Osteocyte (in vitro differentiated cells): ENCODE data around the gene AGRN. TPM values are rescaled to one million over a fixed set of nuclear protein-coding genes. Genes with fewer than 3 reads are reported as not detected.
"Not testable (repeated sequence)": the region's sequence is repeated elsewhere in the genome, so short reads cannot be mapped to it uniquely, and the experiment has no call there.

ENCODE experiments used
- DNase-seq: peaks from one replicate; pipeline ENCODE4 v3.0.0; 2021; ENCODE audit warnings: mixed read lengths; ENCODE audit not compliant: unreplicated experiment; ENCODE audit errors: extremely low spot score
- H3K27ac Mint-ChIP-seq: one replicate; pipeline ENCODE4 v1.8.0; 2021; ENCODE audit warnings: mild to moderate bottlenecking, mixed read lengths; ENCODE audit not compliant: unreplicated experiment
- H3K27me3 Mint-ChIP-seq: one replicate; pipeline ENCODE4 v1.8.0; 2021; ENCODE audit warnings: mixed read lengths; ENCODE audit not compliant: unreplicated experiment
- H3K36me3 Mint-ChIP-seq: one replicate; pipeline ENCODE4 v1.8.0; 2021; ENCODE audit warnings: mixed read lengths; ENCODE audit not compliant: unreplicated experiment
- H3K4me1 Mint-ChIP-seq: one replicate; pipeline ENCODE4 v1.8.0; 2021; ENCODE audit warnings: mixed read lengths; ENCODE audit not compliant: unreplicated experiment
- H3K4me3 Mint-ChIP-seq: one replicate; pipeline ENCODE4 v1.8.0; 2021; ENCODE audit warnings: mild to moderate bottlenecking, moderate library complexity, mixed read lengths; ENCODE audit not compliant: unreplicated experiment
- H3K9me3 Mint-ChIP-seq: one replicate; pipeline ENCODE4 v1.8.0; 2021; ENCODE audit warnings: mixed read lengths; ENCODE audit not compliant: unreplicated experiment
- total RNA-seq: library from RNA; stranded (reverse); gene quantifications from 2 replicates; pipeline ENCODE4 v1.2.1, GENCODE V29; 2021
- TF ChIP-seq, protein P1 (sequence below): fragments of 200-600 bp; sonication (generic); IDR thresholded peaks from 2 replicates; pipeline ENCODE4 v1.5.0; 2021; ENCODE audit warnings: antibody characterized with exemption, mild to moderate bottlenecking, moderate library complexity

Gene AGRN
- total RNA-seq, 1 donor from 2014 or later, result 191 TPM

DNA sequence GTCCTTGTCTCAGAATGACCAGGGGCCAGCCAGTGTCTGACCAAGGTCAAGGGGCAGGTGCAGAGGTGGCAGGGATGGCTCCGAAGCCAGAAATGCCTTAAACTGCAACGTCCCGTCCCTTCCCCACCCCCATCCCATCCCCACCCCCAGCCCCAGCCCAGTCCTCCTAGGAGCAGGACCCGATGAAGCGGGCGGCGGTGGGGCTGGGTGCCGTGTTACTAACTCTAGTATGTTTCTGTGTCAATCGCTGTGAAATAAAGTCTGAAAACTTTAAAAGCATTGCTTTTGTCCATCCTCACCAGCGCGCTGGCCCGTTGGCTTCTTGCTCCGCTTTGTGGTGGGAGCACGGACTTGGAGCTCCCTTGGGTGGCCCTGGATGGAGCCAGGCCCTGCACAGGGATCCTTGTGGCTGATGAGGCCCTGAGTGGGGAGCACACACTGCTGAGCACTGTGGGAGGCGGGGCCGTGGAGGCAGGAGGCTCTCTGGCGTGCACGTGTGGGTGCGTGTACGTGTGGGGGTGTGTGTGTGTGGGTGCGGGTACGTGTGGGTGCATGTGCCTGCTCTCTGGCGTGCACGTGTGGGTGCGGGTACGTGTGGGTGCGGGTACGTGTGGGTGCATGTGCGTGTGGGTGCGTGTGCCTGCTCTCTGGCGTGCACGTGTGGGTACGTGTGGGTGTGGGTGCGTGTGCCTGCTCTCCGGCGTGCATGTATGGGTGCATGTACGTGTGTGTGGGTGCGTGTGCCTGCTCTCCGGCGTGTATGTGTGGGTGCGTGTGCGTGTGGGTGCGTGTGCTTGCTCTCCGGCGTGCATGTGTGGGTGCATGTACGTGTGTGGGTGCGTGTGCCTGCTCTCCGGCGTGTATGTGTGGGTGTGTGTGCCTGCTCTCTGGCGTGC lies 36.2 kb downstream of the AGRN start:
- Mint-ChIP-seq H3K27me3 (no peaks in the 10 kb centered on the region), H3K4me3 (no peak overlapping the region), H3K27ac (no peak overlapping the region), H3K36me3 (peaks cover 10% of the 10 kb centered on the region), H3K4me1 (peaks cover 17% of the 10 kb centered on the region), H3K9me3 (no peaks in the 10 kb centered on the region)
- TF ChIP-seq, protein P1, sequence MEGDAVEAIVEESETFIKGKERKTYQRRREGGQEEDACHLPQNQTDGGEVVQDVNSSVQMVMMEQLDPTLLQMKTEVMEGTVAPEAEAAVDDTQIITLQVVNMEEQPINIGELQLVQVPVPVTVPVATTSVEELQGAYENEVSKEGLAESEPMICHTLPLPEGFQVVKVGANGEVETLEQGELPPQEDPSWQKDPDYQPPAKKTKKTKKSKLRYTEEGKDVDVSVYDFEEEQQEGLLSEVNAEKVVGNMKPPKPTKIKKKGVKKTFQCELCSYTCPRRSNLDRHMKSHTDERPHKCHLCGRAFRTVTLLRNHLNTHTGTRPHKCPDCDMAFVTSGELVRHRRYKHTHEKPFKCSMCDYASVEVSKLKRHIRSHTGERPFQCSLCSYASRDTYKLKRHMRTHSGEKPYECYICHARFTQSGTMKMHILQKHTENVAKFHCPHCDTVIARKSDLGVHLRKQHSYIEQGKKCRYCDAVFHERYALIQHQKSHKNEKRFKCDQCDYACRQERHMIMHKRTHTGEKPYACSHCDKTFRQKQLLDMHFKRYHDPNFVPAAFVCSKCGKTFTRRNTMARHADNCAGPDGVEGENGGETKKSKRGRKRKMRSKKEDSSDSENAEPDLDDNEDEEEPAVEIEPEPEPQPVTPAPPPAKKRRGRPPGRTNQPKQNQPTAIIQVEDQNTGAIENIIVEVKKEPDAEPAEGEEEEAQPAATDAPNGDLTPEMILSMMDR, result no peak
- no peak for DNase-seq

DNA sequence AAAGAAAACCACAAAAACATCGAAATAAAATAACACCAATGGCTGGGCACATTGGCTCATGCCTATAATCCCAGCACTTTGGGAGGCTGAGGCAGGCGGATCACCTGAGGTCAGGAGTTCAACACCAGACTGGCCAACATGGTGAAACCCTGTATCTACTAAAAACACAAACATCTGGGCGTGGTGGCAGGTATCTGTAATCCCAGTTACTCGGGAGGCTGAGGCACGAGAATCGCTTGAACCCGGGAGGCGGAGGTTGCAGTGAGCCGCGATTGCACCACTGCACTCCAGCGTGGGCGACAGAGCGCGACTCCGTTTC lies 37.8 kb downstream of the AGRN start:
- not testable (repeated sequence) for H3K9me3 Mint-ChIP-seq, DNase-seq, H3K36me3 Mint-ChIP-seq, H3K27ac Mint-ChIP-seq, H3K27me3 Mint-ChIP-seq
- Mint-ChIP-seq H3K4me1 (peaks cover 23% of the 10 kb centered on the region), H3K4me3 (peak overlapping the region; percentile 71)

GRCh38 chr1:1058088-1058905 lies 38.4 kb downstream of the AGRN start:
- peaks cover 2% of the 10 kb centered on the region for H3K36me3 Mint-ChIP-seq
- no peaks in the 10 kb centered on the region for H3K9me3 Mint-ChIP-seq
- peaks cover 29% of the 10 kb centered on the region for H3K4me1 Mint-ChIP-seq
- no peak for DNase-seq
- no peak overlapping the region for H3K27ac Mint-ChIP-seq
- peak overlapping the region; percentile 71 for H3K4me3 Mint-ChIP-seq
- TF ChIP-seq, protein P1, result no peak
- H3K27me3 Mint-ChIP-seq, result no peaks in the 10 kb centered on the region

- TF ChIP-seq, protein P1, result peak; percentile 63
- Mint-ChIP-seq H3K27me3 (no peaks in the 10 kb centered on the region), H3K9me3 (no peaks in the 10 kb centered on the region), H3K4me1 (peaks cover 29% of the 10 kb centered on the region), H3K4me3 (peak overlapping the region; percentile 71), H3K36me3 (peaks cover 2% of the 10 kb centered on the region), H3K27ac (no peak overlapping the region)
- no peak for DNase-seq
Measured at GRCh38 chr1:1058921-1059493, 39.1 kb downstream of the AGRN start.

DNA sequence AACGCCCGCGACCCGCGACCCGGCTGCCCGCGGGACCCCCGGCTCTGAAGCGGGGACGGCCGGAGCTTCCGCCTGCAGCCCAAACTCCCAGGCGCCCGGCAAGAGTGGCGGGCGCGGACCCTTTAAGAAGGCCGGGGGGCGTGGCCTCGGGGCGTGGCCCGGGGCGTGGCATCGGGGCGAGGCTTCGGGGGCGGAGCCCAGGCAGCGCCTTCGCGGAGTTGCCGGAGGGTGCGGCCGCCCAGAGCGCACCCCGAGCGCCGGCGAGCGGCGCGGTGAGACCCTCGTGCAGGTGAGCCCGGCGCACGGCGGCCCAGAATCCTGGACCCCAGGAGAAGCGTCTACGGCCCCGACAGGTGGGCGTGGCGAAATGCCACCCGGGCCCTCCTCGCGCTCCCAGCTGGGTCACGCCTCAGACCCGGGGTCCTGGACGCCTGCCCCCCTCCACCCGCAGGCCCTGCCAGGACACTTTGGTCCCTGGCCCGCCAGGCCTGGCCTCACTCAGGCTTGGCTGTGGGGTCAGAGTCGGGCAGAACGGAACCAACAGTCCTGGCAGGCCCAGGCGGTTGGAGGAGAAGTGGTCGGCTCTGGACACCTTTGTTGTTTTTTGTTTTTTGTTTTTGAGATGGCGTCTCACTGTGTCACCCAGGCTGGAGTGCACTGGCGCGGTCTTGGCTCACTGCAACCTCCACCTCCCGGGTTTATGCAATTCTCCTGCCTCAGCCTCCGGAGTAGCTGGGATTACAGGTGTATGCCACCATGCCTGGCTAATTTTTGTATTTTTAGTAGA lies 39.8 kb downstream of the AGRN start:
- Mint-ChIP-seq H3K36me3 (peaks cover 2% of the 10 kb centered on the region), H3K9me3 (no peaks in the 10 kb centered on the region), H3K4me3 (peak overlapping the region; percentile 55), H3K27me3 (no peaks in the 10 kb centered on the region), H3K27ac (no peak overlapping the region), H3K4me1 (peaks cover 33% of the 10 kb centered on the region)
- TF ChIP-seq, protein P1, result no peak
- DNase-seq, result no peak
